ENCODE data around the gene MED25.

MED25 gene

DNA sequence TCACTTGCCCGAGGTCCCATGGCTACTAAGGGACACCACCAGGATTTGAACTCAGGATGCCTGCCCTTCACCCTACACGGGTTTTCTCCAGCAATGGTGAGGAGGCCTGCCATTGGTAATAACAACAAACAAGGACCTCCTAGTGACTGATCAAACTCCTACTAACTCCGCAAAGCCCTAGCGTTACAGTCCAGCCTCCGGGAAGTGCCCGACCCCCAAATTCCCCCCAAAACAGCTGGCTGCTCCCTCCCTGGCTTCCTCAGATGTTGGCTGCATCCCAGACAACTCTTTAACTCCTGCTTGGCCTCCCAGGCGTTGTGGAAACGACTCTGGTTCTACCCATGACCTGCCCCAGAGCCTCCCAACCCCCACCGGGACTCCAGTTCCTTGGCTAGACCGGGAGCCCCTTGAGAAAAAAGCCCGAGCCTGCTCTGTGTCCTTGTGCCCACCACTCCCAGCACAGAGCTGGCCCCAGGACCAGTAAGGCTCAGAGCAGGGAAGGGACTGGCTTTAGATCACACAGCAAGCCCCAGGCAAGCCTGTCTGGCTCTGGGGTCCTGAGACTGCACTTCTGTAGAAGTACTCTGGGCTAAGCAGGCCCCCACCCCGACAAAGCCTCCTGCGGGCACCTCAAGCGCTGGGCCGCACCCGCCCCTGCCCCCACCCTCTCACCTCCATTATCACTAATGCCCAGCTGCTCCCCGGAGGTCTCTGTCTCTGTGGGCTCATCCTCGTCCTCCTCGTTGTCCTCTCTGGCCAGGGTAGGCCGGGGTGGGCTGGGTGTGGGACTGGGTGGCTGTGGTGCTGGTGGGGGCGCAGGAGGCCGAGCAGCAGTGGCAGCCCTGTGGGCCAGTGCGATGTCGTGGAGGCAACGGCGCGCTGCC is 54.4 kb downstream of the MED25 start:
- DNase-seq (ENCODE audit: low read depth, low spot score): no peak

GRCh38 chr19:49873129-49873521 is 55.0 kb downstream of the MED25 start:
- no peak for DNase-seq (ENCODE audit: low read depth, low spot score)

DNA sequence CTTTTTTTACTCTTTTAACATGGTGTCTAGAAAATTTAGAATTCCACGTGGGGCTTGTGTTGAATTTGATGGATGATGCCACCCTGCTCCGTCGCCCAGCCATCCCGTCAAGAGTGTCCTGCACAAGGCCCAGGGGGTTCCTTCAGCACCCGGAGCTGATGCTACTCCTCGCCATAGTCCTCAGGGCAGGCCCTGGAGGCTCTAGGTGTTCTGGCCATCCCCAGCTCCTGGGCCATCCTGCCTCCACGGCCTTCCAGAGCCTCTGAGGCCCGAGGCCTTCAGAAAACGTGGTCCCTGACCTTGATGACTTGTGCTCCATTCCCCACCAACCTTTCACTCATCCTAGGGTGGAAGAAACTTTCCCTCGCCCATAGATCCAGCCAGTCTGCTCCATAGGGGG is 55.7 kb downstream of the MED25 start:
- DNase-seq (ENCODE audit: low read depth, low spot score): no peak

- no peak for DNase-seq (ENCODE audit: low read depth, low spot score)
These were observed 56.5 kb downstream of the MED25 start for GRCh38 chr19:49874503-49875157.

DNA sequence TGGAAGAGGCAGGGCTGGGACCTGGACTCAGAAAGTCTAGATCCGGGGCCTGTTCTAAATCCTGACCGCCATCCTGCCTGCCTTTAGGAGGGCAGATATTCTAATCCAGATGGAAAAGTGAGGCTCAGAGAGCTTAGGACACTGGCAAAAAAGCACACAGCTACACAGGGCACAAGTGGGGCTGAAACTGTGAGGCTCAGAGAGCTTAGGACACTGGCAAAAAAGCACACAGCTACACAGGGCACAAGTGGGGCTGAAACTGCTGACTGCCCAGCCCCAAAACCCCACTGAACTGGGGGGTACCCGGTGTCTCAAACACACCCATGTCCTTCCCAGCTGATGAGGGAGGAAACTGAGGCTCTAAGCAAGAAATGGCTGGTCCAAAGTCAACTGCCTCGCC is 57.1 kb downstream of the MED25 start:
- DNase-seq (ENCODE audit: low read depth, low spot score): no peak

DNA sequence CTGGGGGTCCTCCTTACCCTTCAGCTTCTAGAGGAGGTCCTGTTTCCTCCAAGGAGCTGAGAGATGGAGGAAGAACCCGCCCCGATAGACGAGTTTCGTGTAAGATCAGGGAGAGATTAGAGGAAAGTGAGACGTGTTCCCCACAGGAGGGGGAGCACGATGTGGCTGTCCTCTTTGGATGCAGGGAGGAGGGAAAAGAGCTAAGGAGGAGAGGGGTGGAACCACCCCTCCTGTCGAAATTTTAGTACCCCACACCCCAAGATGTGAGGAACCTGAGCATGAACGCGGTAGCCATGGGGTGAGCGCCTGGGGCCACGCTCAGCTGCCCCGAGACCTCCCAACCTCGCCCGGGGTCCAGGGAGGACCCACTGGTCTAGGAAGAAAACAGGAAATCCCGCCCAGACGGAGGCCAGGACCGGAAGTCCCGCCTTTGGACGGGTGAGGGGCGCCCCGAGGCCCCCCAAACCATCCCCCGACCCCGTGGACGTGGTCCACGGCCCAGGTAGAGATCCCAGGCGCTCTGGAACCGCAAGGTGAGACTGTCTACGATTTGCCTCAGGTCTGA is 57.9 kb downstream of the MED25 start:
- DNase-seq (ENCODE audit: low read depth, low spot score): no peak

GRCh38 chr19:49876422-49877019 is 58.4 kb downstream of the MED25 start:
- peak; percentile 95 for DNase-seq (ENCODE audit: low read depth, low spot score)

DNA sequence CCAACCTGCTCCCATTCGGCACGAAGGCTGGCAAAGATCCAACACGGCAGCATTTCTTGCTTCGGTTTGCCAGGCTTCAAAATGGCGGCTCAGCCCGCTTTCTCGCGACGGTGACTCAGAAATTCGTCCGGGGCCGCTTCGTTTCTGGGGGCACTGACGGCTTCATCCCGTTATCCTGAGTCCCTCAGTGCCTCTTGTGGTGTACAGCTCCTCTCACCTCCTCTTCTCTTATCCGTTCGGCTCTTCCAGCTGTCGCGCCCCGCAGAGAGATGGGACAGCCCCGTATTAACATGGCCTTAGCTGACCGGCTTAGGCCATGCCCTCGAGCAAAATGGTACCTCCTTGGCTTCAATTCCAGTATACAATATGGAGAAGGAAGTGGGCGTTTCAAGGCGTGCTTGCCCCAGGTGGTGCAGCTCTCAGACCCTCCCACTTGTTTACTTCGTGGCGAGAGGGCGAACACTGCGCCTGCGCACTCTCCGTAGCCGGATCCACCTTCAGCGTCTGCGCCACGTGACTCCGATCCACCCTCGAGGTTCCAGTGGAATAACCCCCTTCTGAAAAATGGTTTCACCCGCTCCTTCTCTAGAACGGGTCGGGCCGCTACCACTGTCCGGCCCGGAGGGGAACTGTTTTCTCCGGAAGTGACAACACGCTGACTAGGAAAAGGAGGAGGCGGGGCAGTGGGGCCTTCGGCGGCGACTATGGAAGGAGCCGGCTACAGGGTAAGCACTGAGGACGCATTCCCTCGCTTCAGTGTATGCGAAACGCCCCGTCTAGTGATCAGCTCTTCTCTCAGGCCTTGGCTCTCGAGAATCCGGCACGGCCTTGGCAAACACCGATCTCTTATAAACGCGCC is 59.2 kb downstream of the MED25 start, which contains the start of the genes AKT1S1 and TBC1D17:
Gene AKT1S1, minus strand, starts transcription at position 336 of the 859 bp plus-strand sequence. CDS start 4,060 bp downstream, outside the sequence.
Gene TBC1D17, plus strand, starts transcription at position 683 of the 859 bp plus-strand sequence. Its CDS starts 22 bp downstream, at position 705.
- peak; percentile 95 for DNase-seq (ENCODE audit: low read depth, low spot score)

DNA sequence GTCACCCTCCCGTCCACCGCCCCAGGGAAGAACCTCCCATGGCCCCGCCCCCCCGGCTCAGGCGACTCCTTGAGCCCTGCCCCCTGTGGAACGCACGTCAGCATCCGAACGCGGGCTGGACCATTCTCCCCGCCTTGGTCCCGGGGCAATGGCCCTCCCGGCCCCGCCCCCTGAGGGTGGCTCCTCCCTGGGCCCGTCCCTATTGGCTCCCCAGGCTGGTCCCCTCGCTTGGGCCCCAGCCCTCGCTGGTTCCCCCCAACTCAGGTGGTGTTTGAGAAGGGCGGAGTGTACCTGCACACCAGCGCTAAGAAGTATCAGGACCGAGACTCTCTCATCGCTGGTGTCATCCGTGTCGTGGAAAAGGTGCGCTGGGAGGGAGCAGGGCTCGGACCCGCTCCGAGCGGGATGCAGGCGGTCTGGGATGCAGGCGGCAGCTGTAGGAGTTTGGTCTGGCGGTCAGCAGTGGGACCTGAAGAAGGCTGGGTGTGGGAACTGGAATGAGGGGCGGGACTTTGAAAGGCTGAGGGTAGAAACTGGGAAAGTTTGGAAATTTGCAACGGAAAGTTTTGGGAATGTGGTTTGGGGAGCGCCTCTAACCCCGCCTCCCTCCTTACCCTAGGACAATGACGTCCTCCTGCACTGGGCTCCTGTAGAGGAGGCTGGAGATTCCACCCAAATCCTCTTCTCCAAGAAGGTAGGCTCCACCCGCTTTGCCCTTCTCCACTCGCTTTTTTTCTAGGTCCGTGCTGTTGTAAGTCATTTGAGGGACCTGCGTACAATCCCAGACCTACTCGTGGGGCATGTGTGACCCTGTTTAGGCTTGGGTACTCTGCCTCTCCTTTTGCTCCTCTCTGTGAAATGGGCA is 60.0 kb downstream of the MED25 start:
- peak; percentile 99 for DNase-seq (ENCODE audit: low read depth, low spot score)

DNA sequence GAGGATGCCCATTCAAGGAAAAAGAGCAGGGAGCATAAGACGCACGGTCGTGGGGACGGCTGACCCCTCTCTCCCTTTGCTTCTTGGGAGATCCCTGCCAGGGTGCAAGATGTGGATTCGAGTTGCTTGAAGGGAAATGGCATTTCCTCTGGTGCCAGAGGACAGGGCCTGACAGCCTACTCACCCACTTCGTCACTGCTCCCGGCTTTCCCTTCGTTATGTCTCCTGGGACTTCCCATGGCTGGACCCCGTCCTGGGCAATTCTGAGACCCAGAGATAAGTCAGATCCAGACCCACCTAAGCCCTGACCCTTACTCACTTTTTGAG is 60.6 kb downstream of the MED25 start:
- no peak for DNase-seq (ENCODE audit: low read depth, low spot score)

- no peak for DNase-seq (ENCODE audit: low read depth, low spot score)
These were observed 61.3 kb downstream of the MED25 start for GRCh38 chr19:49879243-49879963.

GRCh38 chr19:49880162-49880869 is 62.2 kb downstream of the MED25 start:
- no peak for DNase-seq (ENCODE audit: low read depth, low spot score)

GRCh38 chr19:49881186-49881585 is 63.1 kb downstream of the MED25 start:
- DNase-seq (ENCODE audit: low read depth, low spot score): no peak

DNA sequence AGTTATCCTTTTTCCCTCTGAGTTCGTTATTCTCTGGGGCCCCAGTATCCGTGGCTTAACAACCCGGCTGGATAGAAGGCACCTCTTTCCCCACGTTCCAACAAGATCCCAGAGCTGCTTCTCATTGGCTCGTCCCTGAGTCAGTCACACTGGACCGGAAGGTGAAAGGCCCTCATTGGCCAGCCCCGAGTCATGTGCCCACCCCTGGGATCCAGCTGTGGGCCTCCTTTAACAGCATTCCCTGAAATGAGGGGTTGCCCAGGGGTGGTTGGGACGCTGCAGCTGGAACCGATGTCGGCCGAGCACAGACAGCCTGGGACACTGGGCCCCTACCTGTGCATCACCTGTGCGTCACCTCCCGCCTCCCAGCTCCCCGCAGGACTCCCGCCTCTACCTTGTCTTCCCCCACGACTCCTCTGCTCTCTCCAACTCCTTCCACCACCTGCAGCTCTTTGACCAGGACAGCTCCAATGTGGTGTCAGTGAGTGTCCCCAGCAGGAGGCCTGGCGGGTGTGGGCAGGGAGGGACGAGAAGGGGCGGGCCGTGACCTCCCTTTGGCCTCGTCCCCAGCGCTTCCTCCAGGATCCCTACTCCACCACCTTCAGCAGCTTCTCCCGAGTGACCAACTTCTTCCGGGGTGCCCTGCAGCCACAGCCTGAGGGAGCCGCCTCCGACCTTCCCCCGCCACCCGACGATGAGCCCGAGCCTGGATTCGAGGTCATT is 63.7 kb downstream of the MED25 start:
- no peak for DNase-seq (ENCODE audit: low read depth, low spot score)

- DNase-seq (ENCODE audit: low read depth, low spot score): no peak
These were observed 64.6 kb downstream of the MED25 start for GRCh38 chr19:49882643-49883042.

DNA sequence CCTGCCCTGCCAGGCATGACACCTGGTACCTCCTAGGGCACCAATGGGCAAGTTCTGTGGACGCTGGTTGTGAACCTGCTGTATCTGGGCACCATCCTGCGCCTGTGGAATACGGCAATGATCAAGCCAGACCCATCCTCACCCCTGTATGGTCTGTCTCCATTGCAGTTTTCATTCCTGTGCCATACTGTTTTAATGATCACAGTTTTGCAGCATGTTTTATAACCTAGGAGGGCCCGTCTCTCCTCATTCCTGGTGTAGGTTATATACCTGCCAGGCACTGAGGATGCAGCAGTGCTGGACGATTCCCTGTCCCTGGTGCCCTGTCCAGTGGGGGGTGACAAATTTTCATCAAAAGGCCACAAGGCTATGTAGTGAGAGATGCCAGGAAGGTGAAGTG is 65.0 kb downstream of the MED25 start:
- no peak for DNase-seq (ENCODE audit: low read depth, low spot score)

GRCh38 chr19:49884109-49884508 is 66.0 kb downstream of the MED25 start:
- DNase-seq (ENCODE audit: low read depth, low spot score): no peak

DNA sequence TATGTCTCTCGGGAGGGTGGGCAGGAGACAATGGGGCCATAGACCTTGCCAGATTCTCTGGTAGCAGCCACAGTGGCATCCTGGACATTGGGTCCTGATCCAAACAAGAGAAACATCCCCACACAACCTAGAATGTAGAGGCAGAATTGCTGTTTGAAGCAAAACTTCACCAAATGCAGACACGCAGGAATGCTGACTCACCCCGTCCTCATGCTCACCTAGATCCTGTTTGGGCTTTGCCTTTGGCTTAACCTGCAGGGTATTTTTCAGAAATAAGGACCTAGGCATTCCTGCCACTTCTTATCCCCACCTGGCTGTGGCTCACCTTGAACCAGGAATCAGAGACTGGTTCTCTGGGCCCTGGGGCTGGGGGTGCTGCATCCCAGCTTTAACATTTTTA is 66.7 kb downstream of the MED25 start:
- no peak for DNase-seq (ENCODE audit: low read depth, low spot score)
